Erythroblast (primary cell): ENCODE results near the gene SLC19A1.

Experiments
- GATA1 ChIP-seq: IDR thresholded peaks from 2 replicates; pipeline ENCODE4 v1.6.1; 2011; ENCODE audit warnings: low read depth, mild to moderate bottlenecking, control low read depth, low read length, moderate library complexity
- POLR2A ChIP-seq: IDR thresholded peaks from 2 replicates; pipeline ENCODE4 v1.6.1; 2011; ENCODE audit warnings: mild to moderate bottlenecking, low read length

DNA sequence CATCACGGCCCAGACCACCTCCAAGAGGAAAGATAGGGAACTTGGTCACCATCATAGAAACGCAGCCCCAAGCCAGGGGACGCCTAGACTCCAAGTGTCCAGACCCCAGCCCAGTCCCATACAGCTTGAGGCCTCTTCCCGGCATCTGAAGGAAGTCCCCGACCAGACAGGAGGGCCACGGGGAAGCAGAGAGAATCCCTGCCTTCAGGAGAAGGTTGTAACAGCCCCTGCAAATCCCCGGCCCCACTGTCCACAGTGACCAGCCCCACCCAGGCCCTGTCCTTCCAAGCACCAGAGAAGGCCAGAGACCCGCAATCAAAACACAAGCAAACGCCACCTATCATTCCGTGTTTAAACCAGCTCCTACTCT is 1.7 kb downstream of the SLC19A1 start:
- no peak for TF ChIP-seq POLR2A
- TF ChIP-seq GATA1: no peak
